Spinal cord (tissue), 10 donors: ENCODE measurements around the gene ERBB4. TPM values are rescaled to one million over a fixed set of nuclear protein-coding genes. Genes with fewer than 3 reads are reported as not detected.

Experiments
- DNase-seq, 6 donors: peaks; one replicate each; pipeline versions ENCODE4 v3.0.0 to v3.0.0-alpha.2; 2013 to 2015; ENCODE audit warnings: low spot score in 6 of 6, low read depth in 4 of 6
- H3K27ac ChIP-seq: one replicate; pipeline ENCODE4 v1.5.1; 2013; ENCODE audit warnings: low read depth, low read length, control low read depth
- H3K27me3 ChIP-seq: one replicate; pipeline ENCODE4 v1.6.1; 2013; ENCODE audit warnings: low read length; ENCODE audit not compliant: control insufficient read depth, insufficient read depth
- H3K36me3 ChIP-seq: one replicate; pipeline ENCODE4 v1.6.1; 2013; ENCODE audit warnings: low read length; ENCODE audit not compliant: control insufficient read depth, insufficient read depth
- H3K4me1 ChIP-seq: one replicate; pipeline ENCODE4 v1.6.1; 2013; ENCODE audit warnings: low read length; ENCODE audit not compliant: control insufficient read depth, insufficient read depth
- H3K4me3 ChIP-seq: one replicate; pipeline ENCODE4 v1.5.1; 2013; ENCODE audit warnings: low read depth, low read length, control low read depth
- H3K9me3 ChIP-seq: one replicate; pipeline ENCODE4 v1.6.1; 2013; ENCODE audit warnings: low read length; ENCODE audit not compliant: control insufficient read depth, insufficient read depth
- WGBS: methylation state at CpG from one replicate; pipeline ENCODE4 v1.1.5; 2013; ENCODE audit warnings: missing lambda C conversion rate; ENCODE audit not compliant: insufficient coverage; 5-methylcytosine and 5-hydroxymethylcytosine counted together
- polyA plus RNA-seq, 2 donors: library from polyadenylated mRNA; unstranded; fragments of 120-200 nt; gene quantifications; one replicate each; pipeline ENCODE4 v1.2.1, GENCODE V29; 2013; ENCODE audit not compliant: insufficient read length in 2 of 2
- total RNA-seq, 2 donors: library from RNA; depleted of rRNA in 1 of 2; stranded (reverse); fragments of 120-200 nt in 1 of 2; fragments of >200 nt in 1 of 2; gene quantifications; one replicate each; pipeline versions ENCODE4 v1.2.3 to v1.2.4, GENCODE V29; 2013 to 2014
- donor health status: healthy.

The ERBB4 gene
- total and polyA plus RNA-seq, 4 donors = 14.4 to 41.7 (median 20.8) TPM

GRCh38 chr2:212295571-212295970 is 243.0 kb downstream of the ERBB4 start:
- 100% methylated on average over 1 of the region's 3 CpGs for WGBS
- no peak overlapping the region for H3K27ac ChIP-seq
- no peaks in the 10 kb centered on the region for H3K9me3 ChIP-seq
- no peaks in the 10 kb centered on the region for H3K4me1 ChIP-seq
- H3K36me3 ChIP-seq = no peaks in the 10 kb centered on the region
- no peak for DNase-seq
- H3K27me3 ChIP-seq = no peaks in the 10 kb centered on the region
- no peak overlapping the region for H3K4me3 ChIP-seq

GRCh38 chr2:212294816-212295215 is 243.8 kb downstream of the ERBB4 start:
- H3K4me3 ChIP-seq = no peak overlapping the region
- H3K27me3 ChIP-seq = no peaks in the 10 kb centered on the region
- no peaks in the 10 kb centered on the region for H3K9me3 ChIP-seq
- peak in 3 of 6 donors; percentile 25 to 85 (median 83) for DNase-seq
- no peaks in the 10 kb centered on the region for H3K36me3 ChIP-seq
- H3K27ac ChIP-seq = no peak overlapping the region
- WGBS = 33% methylated on average over 1 of the region's 2 CpGs
- H3K4me1 ChIP-seq = no peaks in the 10 kb centered on the region

GRCh38 chr2:212289301-212289700 is 249.3 kb downstream of the ERBB4 start:
- Histone ChIP-seq H3K4me1 (no peaks in the 10 kb centered on the region), H3K4me3 (no peak overlapping the region), H3K9me3 (no peaks in the 10 kb centered on the region), H3K27me3 (no peaks in the 10 kb centered on the region), H3K36me3 (no peaks in the 10 kb centered on the region), H3K27ac (no peak overlapping the region)
- DNase-seq = no peak

- DNase-seq = no peak
- Histone ChIP-seq H3K4me1 (no peaks in the 10 kb centered on the region), H3K27me3 (no peaks in the 10 kb centered on the region), H3K9me3 (no peaks in the 10 kb centered on the region), H3K36me3 (no peaks in the 10 kb centered on the region), H3K4me3 (no peak overlapping the region), H3K27ac (no peak overlapping the region)
- 96% methylated on average over 6 of the region's 8 CpGs for WGBS
These were observed 250.3 kb downstream of the ERBB4 start for GRCh38 chr2:212288308-212288707.

- H3K36me3 ChIP-seq = no peaks in the 10 kb centered on the region
These were observed 254.4 kb downstream of the ERBB4 start for GRCh38 chr2:212284166-212284565.

GRCh38 chr2:212282671-212283261 is 255.8 kb downstream of the ERBB4 start:
- no peaks in the 10 kb centered on the region for H3K27me3 ChIP-seq
- peak in 4 of 6 donors; percentile 12 to 81 (median 44) for DNase-seq
- H3K4me3 ChIP-seq = no peak overlapping the region
- no peaks in the 10 kb centered on the region for H3K36me3 ChIP-seq
- H3K27ac ChIP-seq = no peak overlapping the region
- no peaks in the 10 kb centered on the region for H3K9me3 ChIP-seq
- no peaks in the 10 kb centered on the region for H3K4me1 ChIP-seq
- WGBS = 38% methylated on average over 1 of the region's 3 CpGs

More at GRCh38 chr2:212284166-212284565, 254.4 kb downstream of the ERBB4 start:
- no peak overlapping the region for H3K27ac ChIP-seq
- WGBS = no CpG with 5 or more reads among the region's 1 CpG
- H3K27me3 ChIP-seq = no peaks in the 10 kb centered on the region
- no peaks in the 10 kb centered on the region for H3K9me3 ChIP-seq
- peak in 2 of 6 donors; percentile 39 to 44 for DNase-seq
- H3K4me3 ChIP-seq = no peak overlapping the region
- no peaks in the 10 kb centered on the region for H3K4me1 ChIP-seq

GRCh38 chr2:212276813-212277212 is 261.8 kb downstream of the ERBB4 start:
- no peaks in the 10 kb centered on the region for H3K36me3 ChIP-seq
- no peaks in the 10 kb centered on the region for H3K4me1 ChIP-seq
- no peaks in the 10 kb centered on the region for H3K27me3 ChIP-seq
- H3K9me3 ChIP-seq = no peaks in the 10 kb centered on the region
- peak in 1 of 6 donors; percentile 74 for DNase-seq
- H3K4me3 ChIP-seq = no peak overlapping the region
- H3K27ac ChIP-seq = no peak overlapping the region
- WGBS = no CpG with 5 or more reads among the region's 3 CpGs

GRCh38 chr2:212274215-212274614 is 264.4 kb downstream of the ERBB4 start:
- no peak overlapping the region for H3K27ac ChIP-seq
- H3K36me3 ChIP-seq = no peaks in the 10 kb centered on the region
- no peak overlapping the region for H3K4me3 ChIP-seq
- no peaks in the 10 kb centered on the region for H3K27me3 ChIP-seq
- peak in 1 of 6 donors; percentile 32 for DNase-seq
- no CpG with 5 or more reads among the region's 2 CpGs for WGBS
- H3K9me3 ChIP-seq = no peaks in the 10 kb centered on the region
- no peaks in the 10 kb centered on the region for H3K4me1 ChIP-seq

- no CpG with 5 or more reads among the region's 3 CpGs for WGBS
- DNase-seq = no peak
These were observed 267.0 kb downstream of the ERBB4 start for GRCh38 chr2:212271583-212271982.

GRCh38 chr2:212269005-212269404 is 269.6 kb downstream of the ERBB4 start:
- Histone ChIP-seq H3K4me1 (no peaks in the 10 kb centered on the region), H3K36me3 (no peaks in the 10 kb centered on the region), H3K9me3 (no peaks in the 10 kb centered on the region), H3K4me3 (no peak overlapping the region), H3K27ac (no peak overlapping the region), H3K27me3 (no peaks in the 10 kb centered on the region)
- no CpG with 5 or more reads among the region's 1 CpG for WGBS
- DNase-seq = no peak

More at GRCh38 chr2:212271583-212271982, 267.0 kb downstream of the ERBB4 start:
- Histone ChIP-seq H3K4me3 (no peak overlapping the region), H3K4me1 (no peaks in the 10 kb centered on the region), H3K9me3 (no peaks in the 10 kb centered on the region), H3K27me3 (no peaks in the 10 kb centered on the region), H3K27ac (no peak overlapping the region), H3K36me3 (no peaks in the 10 kb centered on the region)
